Esophagus muscularis mucosa (tissue), 4 donors: ENCODE results near the gene FAM216B. TPM values are rescaled to one million over a fixed set of nuclear protein-coding genes. Genes with fewer than 3 reads are reported as not detected.

ENCODE experiments used
- DNase-seq: peaks from one replicate; pipeline ENCODE4 v3.0.0-alpha.2; 2017; ENCODE audit errors: extremely low spot score
- H3K27ac ChIP-seq, 4 donors: fragments of 200-600 bp; sonication (generic); replicated peaks in 1 of 4; 1 replicate in 3 of 4; 2 replicates in 1 of 4; pipeline ENCODE4 v1.5.1; 2016 to 2019; ENCODE audit warnings: mild to moderate bottlenecking in 1 of 4
- H3K27me3 ChIP-seq, 4 donors: fragments of 200-600 bp; sonication (generic); one replicate each; pipeline versions ENCODE4 v1.5.1 to v1.6.0; 2016 to 2019
- H3K36me3 ChIP-seq, 4 donors: fragments of 200-600 bp; sonication (generic); one replicate each; pipeline ENCODE4 v1.5.1; 2016 to 2019
- H3K4me1 ChIP-seq, 4 donors: fragments of 200-600 bp; sonication (generic); one replicate each; pipeline ENCODE4 v1.5.1; 2016 to 2019
- H3K4me3 ChIP-seq, 4 donors: fragments of 200-600 bp; sonication (generic); 1 replicate in 2 of 4; 2 replicates in 2 of 4; pipeline ENCODE4 v1.5.1; 2016 to 2019; ENCODE audit warnings: mild to moderate bottlenecking in 4 of 4, moderate library complexity in 1 of 4
- H3K9me3 ChIP-seq, 4 donors: fragments of 200-600 bp; sonication (generic); 1 replicate in 3 of 4; 2 replicates in 1 of 4; pipeline ENCODE4 v1.5.1; 2016 to 2019
- EP300 ChIP-seq: sonication (generic); formaldehyde crosslinking; IDR thresholded peaks from one replicate; pipeline ENCODE4 v1.6.1; 2017; ENCODE audit warnings: antibody characterized with exemption
- POLR2A ChIP-seq: fragments of 450-650 bp; IDR thresholded peaks from one replicate; pipeline ENCODE4 v1.6.1; 2017; ENCODE audit warnings: antibody characterized with exemption, moderate library complexity, mild to moderate bottlenecking, low read depth
- POLR2AphosphoS5 ChIP-seq, 2 donors: sonication (generic); formaldehyde crosslinking; IDR thresholded peaks; one replicate each; pipeline ENCODE4 v1.6.1; 2017; ENCODE audit warnings: antibody characterized with exemption in 2 of 2
- WGBS: methylation state at CpG from one replicate; pipeline ENCODE4 v1.1.5; 2018; 5-methylcytosine and 5-hydroxymethylcytosine counted together
- intact Hi-C: fragments of 100-400 bp; cut with DNase I; formaldehyde crosslinking; loops from one replicate; pipeline ENCODE4 v1.15.1; 2023
- total RNA-seq, 4 donors: library from RNA; depleted of rRNA; stranded (reverse); fragments of >200 nt; gene quantifications; one replicate each; pipeline versions ENCODE4 v1.1.0 to v1.2.1, GENCODE V29; 2016
- TF ChIP-seq, protein P1 (sequence below), 3 experiments: fragments of 200-600 bp in 2 of 3; fragments of 450-650 bp in 1 of 3; sonication (generic) in 2 of 3; IDR thresholded peaks; one replicate each; pipeline ENCODE4 v1.5.1; 2017 to 2019; ENCODE audit warnings: antibody characterized with exemption in 3 of 3, mild to moderate bottlenecking in 2 of 3, moderate library complexity in 1 of 3

The FAM216B gene
- total RNA-seq, 4 donors from 2014 or later, result not detected

GRCh38 chr13:42741914-42742313, 39.5 kb upstream of the FAM216B start:
- H3K27ac ChIP-seq, result no peak overlapping the region
- no peaks in the 10 kb centered on the region for H3K27me3 ChIP-seq
- no peak overlapping the region for H3K4me3 ChIP-seq
- 88% methylated on average over 2 of the region's 2 CpGs for WGBS
- intact Hi-C loops, result no loop called here
- no peak for DNase-seq
- TF ChIP-seq POLR2A (no peak), POLR2AphosphoS5 (IDR thresholded peaks at IDR 0.05) (no peak), EP300 (no peak)
- TF ChIP-seq, protein P1, sequence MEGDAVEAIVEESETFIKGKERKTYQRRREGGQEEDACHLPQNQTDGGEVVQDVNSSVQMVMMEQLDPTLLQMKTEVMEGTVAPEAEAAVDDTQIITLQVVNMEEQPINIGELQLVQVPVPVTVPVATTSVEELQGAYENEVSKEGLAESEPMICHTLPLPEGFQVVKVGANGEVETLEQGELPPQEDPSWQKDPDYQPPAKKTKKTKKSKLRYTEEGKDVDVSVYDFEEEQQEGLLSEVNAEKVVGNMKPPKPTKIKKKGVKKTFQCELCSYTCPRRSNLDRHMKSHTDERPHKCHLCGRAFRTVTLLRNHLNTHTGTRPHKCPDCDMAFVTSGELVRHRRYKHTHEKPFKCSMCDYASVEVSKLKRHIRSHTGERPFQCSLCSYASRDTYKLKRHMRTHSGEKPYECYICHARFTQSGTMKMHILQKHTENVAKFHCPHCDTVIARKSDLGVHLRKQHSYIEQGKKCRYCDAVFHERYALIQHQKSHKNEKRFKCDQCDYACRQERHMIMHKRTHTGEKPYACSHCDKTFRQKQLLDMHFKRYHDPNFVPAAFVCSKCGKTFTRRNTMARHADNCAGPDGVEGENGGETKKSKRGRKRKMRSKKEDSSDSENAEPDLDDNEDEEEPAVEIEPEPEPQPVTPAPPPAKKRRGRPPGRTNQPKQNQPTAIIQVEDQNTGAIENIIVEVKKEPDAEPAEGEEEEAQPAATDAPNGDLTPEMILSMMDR (IDR thresholded peaks at IDR 0.05), result no peak
- H3K9me3 ChIP-seq, result no peaks in the 10 kb centered on the region
- no peaks in the 10 kb centered on the region for H3K4me1 ChIP-seq
- no peaks in the 10 kb centered on the region for H3K36me3 ChIP-seq

- DNase-seq, result no peak
Measured at GRCh38 chr13:42745655-42746054, 35.7 kb upstream of the FAM216B start.

DNA sequence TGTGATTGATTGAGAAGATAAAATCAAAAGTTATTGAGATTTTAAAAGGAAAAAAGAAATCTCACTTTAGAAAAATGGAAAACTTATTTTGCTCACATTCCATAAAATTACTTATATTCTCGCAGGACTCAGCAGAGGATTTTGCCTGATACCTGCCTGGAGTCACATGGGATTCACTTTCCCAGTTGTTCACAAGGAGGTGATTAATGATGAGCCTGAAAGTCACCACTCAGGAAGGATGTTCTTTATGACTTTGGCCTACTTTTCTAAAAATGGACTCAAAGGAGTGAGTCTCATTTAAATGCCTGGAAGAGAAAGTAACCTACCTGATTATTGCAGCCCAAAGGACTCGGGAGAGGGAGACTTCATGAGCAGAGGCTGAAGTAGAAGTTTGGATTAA, 34.5 kb upstream of the FAM216B start:
- Histone ChIP-seq H3K36me3 (no peaks in the 10 kb centered on the region), H3K27me3 (no peaks in the 10 kb centered on the region), H3K27ac (no peak overlapping the region), H3K4me1 (no peaks in the 10 kb centered on the region), H3K9me3 (no peaks in the 10 kb centered on the region), H3K4me3 (no peak overlapping the region)
- intact Hi-C loops, result no loop called here
- TF ChIP-seq, protein P1 (IDR thresholded peaks at IDR 0.05), result no peak
- TF ChIP-seq POLR2AphosphoS5 (IDR thresholded peaks at IDR 0.05) (no peak), POLR2A (no peak), EP300 (no peak)
- 76% methylated on average over 2 of the region's 2 CpGs for WGBS
- no peak for DNase-seq

More at GRCh38 chr13:42745655-42746054, 35.7 kb upstream of the FAM216B start:
- no peak overlapping the region for H3K27ac ChIP-seq
- no peak for TF ChIP-seq POLR2A
- TF ChIP-seq, protein P1 (IDR thresholded peaks at IDR 0.05), result no peak
- no peak for TF ChIP-seq POLR2AphosphoS5 (IDR thresholded peaks at IDR 0.05)
- no peak for TF ChIP-seq EP300
- no peaks in the 10 kb centered on the region for H3K27me3 ChIP-seq
- H3K4me1 ChIP-seq, result no peaks in the 10 kb centered on the region
- no peak overlapping the region for H3K4me3 ChIP-seq
- H3K9me3 ChIP-seq, result no peaks in the 10 kb centered on the region
- intact Hi-C loops, result no loop called here
- no peaks in the 10 kb centered on the region for H3K36me3 ChIP-seq
- WGBS, result 94% methylated on average over 6 of the region's 6 CpGs

- no peaks in the 10 kb centered on the region for H3K9me3 ChIP-seq
- H3K4me1 ChIP-seq, result no peaks in the 10 kb centered on the region
- intact Hi-C loops, result no loop called here
- H3K27me3 ChIP-seq, result no peaks in the 10 kb centered on the region
- no peak for DNase-seq
- 63% methylated on average over 4 of the region's 4 CpGs for WGBS
- H3K36me3 ChIP-seq, result no peaks in the 10 kb centered on the region
- H3K27ac ChIP-seq, result no peak overlapping the region
- no peak for TF ChIP-seq POLR2A
- TF ChIP-seq EP300, result no peak
- TF ChIP-seq, protein P1 (IDR thresholded peaks at IDR 0.05), result no peak
- no peak for TF ChIP-seq POLR2AphosphoS5 (IDR thresholded peaks at IDR 0.05)
- no peak overlapping the region for H3K4me3 ChIP-seq
Measured at GRCh38 chr13:42747399-42747873, 33.9 kb upstream of the FAM216B start.

DNA sequence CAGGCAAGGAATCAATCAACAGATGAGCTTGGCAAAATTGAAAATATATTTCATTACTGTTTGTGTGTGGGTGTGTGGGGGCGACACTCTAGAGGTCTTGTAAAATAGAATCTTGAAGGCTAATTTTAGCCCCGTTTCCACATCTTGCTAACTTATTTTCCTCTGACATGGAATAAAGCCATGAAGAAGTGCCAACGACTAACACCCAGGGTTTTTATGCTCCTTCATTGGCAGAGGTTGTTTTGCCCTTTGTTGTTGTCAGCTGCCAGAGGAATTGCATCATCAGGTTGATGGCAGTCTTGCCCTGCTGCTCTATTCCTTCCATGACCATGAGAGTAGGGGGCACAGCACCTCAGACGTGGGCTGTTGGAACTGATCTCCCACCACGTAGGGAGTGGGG, 30.6 kb upstream of the FAM216B start:
- Histone ChIP-seq H3K36me3 (no peaks in the 10 kb centered on the region), H3K4me3 (no peak overlapping the region), H3K9me3 (no peaks in the 10 kb centered on the region), H3K27me3 (no peaks in the 10 kb centered on the region), H3K27ac (no peak overlapping the region), H3K4me1 (no peaks in the 10 kb centered on the region)
- DNase-seq, result no peak
- TF ChIP-seq POLR2AphosphoS5 (IDR thresholded peaks at IDR 0.05), result no peak
- TF ChIP-seq POLR2A, result no peak
- TF ChIP-seq, protein P1 (IDR thresholded peaks at IDR 0.05), result no peak
- TF ChIP-seq EP300, result no peak
- intact Hi-C loops, result no loop called here
- 62% methylated on average over 5 of the region's 5 CpGs for WGBS
